ENCODE measurements around the gene TAX1BP1.
A peak's percentile ranks its signal among the peaks of the same experiment; 100 is the strongest.

TAX1BP1 gene

DNA sequence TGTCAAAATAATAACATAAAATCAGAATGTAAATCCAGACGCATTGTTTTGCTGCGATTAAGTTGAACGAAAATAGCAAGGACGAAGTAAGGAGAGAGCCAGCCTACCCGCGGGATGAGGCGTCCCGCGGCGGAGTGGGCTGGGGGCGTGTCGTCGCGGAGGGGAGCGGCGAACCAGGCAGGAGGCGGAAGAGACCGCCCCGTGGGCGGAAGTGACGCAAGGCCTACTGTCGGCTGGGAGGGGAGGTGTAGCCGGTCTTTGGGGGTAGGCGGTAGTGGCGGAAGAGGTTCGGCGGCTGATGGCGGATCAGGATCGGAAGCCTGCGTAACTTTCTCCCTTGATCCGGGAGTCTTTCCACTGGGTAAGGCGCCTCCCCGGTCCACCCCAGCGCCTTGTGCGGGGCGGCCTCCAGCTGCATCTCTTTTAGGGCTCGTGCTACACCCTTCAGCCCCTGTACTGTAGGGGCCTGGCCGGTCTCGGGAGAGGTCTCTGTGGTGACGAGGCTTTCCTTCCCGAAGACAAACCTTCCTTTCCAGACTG, at the start of gene TAX1BP1:
TAX1BP1 (plus strand) TSS at position 254 of the 540 bp plus-strand sequence. CDS start 8,363 bp downstream, outside the sequence.
- peak; percentile 90 to 92 for DNase-seq (ENCODE audit: low read depth in 2 of 2)

- DNase-seq (ENCODE audit: low read depth in 2 of 2): no peak
These were observed 49.3 kb upstream of the TAX1BP1 start for GRCh38 chr7:27690649-27691048.

- DNase-seq (ENCODE audit: low read depth in 2 of 2): no peak
These were observed 46.2 kb upstream of the TAX1BP1 start for GRCh38 chr7:27693794-27694193.

DNA sequence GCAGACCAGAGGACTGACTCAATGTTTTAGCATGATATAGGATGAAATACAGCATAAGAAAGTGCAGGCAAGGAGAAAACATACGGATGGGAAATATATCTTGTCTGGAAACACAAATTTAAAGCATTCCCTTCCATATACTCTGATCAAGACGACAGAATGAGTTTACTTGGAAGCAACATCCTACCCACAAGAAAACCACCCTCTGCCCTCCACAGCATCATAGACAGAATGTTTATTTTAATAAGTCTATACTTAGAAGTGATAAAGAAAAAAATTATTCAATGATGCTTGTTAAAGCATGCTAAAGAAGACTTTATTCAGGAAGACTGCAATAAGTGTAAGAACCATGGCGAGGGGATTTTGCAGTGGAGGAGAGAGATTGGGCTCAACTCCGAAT, 44.9 kb upstream of the TAX1BP1 start:
- no peak for DNase-seq (ENCODE audit: low read depth in 2 of 2)

DNA sequence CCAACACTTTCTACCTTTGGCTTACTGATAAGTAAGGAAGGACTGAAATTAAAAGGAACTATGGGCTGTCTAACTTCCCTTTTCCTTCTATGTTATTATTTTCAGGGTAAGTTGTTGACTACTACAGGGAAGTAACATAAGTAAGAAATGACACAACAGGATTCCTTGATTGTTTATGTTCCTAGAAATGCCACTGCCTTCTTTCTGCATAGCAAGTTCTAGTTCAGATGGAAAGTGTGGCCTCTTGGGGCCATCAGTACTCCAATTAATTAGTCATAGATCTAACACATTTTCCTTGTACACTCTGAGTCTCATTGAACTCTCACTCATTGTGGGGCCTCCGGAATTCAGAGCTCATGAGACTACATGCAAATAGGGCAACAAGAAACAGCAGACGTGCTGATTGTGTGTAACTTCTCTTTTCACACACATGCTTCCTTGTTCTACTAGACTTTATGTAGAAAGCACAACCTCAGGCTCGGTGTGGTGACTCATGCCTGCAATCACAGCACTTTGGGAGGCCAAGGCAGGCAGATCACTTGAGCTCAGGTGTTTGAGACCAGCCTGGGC, 42.0 kb upstream of the TAX1BP1 start:
- DNase-seq (ENCODE audit: low read depth in 2 of 2): no peak

- no peak for DNase-seq (ENCODE audit: low read depth in 2 of 2)
These were observed 40.2 kb upstream of the TAX1BP1 start for GRCh38 chr7:27699751-27700150.

GRCh38 chr7:27700501-27700900, 39.5 kb upstream of the TAX1BP1 start:
- no peak for DNase-seq (ENCODE audit: low read depth in 2 of 2)

DNA sequence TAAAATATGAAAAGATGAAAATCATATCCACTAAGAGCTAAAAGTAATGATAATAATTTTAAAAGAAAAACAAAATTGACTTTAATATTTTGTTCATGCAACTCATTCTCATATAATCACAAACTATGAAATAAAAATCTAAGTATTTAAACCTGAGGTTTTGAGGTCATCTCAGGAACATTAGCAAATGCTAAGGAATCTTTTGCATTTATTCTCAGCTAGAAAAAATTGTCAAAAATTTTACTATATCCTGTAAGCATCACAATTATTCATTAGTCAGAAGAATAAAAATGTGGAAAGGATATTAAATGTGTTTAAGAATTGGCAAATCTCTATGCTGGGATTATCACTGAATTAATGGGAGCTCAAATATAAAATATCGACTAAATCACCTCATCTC, 36.8 kb upstream of the TAX1BP1 start:
- no peak for DNase-seq (ENCODE audit: low read depth in 2 of 2)

DNA sequence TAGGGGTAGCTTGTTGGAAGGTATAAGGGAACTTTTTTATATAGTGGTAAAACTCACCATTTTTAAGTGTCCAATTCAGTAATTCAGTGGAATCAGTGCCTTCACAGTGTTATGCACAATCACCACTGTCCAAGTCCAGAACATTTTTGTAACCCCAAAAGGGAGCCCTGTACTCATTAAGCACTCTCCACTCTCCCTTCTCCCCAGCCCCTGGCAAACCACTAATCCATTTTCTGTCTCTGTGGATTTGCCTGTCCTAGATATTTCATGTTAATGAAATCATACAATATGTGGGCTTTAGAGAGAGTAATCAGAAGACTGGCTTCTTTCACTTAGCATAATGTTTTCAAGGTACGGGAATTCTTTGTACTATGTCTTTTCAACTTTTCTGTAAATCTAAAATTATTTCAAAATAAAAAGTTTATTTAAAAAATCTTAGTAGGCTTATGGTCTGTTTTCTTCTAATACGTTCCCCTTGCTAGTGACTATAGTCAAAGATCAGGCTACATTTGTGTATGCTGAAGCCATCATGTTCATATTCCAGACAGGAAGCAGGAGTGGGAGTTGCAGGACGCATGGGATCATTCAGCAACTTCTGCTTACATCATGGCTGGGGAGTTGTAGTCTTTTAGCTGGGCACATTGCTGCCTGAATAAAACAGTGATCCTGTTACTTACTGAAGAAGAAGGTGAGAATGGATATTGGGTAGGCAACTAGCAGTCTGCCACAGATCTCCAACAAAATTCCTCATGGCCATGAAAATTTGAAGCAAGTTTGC, 35.4 kb upstream of the TAX1BP1 start:
- no peak for DNase-seq (ENCODE audit: low read depth in 2 of 2)

GRCh38 chr7:27705200-27705594, 34.8 kb upstream of the TAX1BP1 start:
- DNase-seq (ENCODE audit: low read depth in 2 of 2): no peak

DNA sequence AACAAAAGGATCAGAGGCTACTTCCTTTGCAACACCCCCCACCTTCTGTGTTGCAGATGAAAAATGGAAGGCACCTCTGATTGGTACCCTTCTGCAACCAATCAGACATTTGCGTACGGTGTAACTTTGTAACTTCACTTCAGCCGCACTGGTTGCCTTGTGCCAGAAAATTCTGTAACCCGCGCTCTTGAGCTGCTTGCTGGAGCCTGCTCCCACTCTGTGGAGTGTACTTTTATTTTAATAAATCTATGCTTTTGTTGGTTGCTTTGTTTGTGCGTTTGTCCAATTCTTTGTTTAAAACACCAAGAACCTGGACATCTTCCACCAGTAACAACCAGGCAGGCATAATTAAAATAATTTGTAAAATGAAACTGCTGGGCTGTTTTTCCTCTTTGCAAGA, 31.5 kb upstream of the TAX1BP1 start:
- no peak for DNase-seq (ENCODE audit: low read depth in 2 of 2)

DNA sequence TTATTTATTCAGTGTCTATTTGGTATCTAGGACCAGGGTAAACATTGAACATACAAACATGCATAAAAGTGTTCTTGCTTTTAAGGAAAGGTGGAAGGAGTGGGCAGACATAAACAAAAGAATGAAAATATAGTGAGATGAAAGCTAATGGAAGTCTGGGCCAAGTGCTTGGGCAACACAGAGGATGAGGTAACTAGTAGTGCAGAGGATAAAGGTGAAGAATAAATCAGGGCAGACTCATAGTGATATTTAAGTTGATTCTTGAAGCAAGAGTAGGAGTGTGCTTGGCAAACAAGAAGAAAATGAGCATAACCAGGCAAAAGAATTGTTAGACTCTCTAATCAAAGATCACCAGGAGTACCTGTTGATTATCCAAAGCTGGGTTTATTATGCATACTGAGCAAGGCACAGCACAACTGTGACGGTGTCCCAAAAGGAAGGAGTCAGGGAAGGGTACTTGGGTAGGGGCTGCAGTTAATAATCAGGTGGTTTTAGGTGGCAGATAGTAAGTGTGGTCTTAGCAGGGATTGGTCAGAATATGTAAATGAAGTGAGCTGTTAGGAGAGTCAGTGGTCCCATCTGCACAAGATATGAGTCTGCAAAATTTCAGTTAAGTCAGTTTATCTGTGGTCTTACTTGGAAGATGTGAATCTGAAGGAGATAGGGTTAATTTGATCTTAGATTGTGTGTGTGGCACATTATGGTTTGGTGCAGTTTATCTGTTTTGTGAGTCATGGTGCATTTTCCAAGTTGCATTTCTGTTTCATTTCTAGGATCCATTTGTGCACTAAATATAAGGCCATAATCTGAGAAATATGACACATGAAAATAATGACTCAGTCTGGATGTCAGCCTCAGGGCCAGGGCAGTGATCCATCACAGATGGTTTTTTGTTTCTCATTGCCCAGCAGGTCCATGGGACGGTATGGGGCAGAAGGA, 30.6 kb upstream of the TAX1BP1 start:
- no peak for DNase-seq (ENCODE audit: low read depth in 2 of 2)

GRCh38 chr7:27712217-27712616, 27.7 kb upstream of the TAX1BP1 start:
- no peak for DNase-seq (ENCODE audit: low read depth in 2 of 2)

GRCh38 chr7:27714831-27715444, 25.0 kb upstream of the TAX1BP1 start:
- no peak for DNase-seq (ENCODE audit: low read depth in 2 of 2)

DNA sequence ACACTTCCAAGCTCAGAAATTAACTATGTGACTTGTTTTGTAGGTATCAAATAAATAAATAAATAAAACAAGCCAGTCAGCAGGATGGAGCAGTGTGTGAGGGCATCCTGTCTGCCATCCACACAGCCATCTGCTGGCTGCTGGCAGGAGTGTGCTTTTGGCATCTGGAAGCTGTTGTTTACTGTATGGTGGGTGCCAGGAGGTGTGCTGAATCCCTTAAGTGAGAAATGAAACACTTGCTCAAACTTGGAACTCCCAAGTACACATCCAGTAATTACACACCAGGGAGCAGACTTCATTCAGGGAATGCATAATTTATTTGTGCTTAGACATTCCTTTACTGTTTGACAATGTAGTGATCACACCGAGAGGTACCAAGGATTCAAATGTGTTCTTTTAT, 16.9 kb upstream of the TAX1BP1 start:
- no peak for DNase-seq (ENCODE audit: low read depth in 2 of 2)

DNA sequence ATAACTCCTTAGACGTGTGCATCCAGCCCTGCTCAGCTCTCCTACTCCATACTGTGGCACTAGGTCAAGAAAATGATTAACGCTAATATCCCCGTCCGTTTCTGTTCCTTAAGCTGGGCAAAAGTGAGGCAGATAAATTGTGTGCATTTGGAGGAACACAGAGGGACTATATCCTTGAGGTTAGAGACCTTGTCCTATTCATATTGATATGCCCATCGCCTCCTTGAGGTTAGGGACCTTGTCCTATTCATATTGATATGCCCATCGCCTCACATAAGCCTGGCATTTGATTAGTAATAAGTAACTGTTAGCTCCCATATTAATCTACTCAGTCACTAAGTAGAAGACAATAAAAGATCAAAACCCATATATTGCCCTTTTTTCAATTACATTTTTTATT, 12.9 kb upstream of the TAX1BP1 start:
- DNase-seq (ENCODE audit: low read depth in 2 of 2): no peak

DNA sequence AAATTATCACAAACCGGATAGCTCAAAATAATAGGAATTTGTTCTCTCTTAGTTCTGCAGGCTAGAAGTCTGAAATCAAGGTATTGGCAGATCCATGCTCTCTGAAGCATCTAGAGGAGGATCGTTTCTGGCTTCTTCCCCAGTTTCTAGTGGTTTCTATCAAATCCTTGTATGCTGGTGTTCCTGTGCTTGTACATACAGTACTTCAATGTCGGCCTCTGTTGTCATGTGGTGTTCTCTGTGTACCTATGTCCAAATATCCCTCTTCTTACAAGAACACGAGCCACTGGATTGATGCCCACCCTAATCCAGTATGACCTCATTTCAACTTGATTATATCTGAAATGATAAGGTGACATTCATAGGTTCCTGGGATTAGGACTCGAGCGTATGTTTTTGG, 9.8 kb upstream of the TAX1BP1 start:
- DNase-seq (ENCODE audit: low read depth in 2 of 2): no peak

GRCh38 chr7:27734583-27734982, 5.4 kb upstream of the TAX1BP1 start:
- no peak for DNase-seq (ENCODE audit: low read depth in 2 of 2)

- no peak for DNase-seq (ENCODE audit: low read depth in 2 of 2)
These were observed 4.8 kb upstream of the TAX1BP1 start for GRCh38 chr7:27735165-27735564.

- no peak for DNase-seq (ENCODE audit: low read depth in 2 of 2)
These were observed 4.1 kb upstream of the TAX1BP1 start for GRCh38 chr7:27735831-27736230.

GRCh38 chr7:27737178-27737577, 2.8 kb upstream of the TAX1BP1 start:
- DNase-seq (ENCODE audit: low read depth in 2 of 2): no peak

GRCh38 chr7:27737616-27738015, 2.3 kb upstream of the TAX1BP1 start:
- DNase-seq (ENCODE audit: low read depth in 2 of 2): no peak

Measured in stimulated activated CD8-positive, alpha-beta memory T cell treated with anti-CD3 and anti-CD28 coated beads, Interleukin-2, amount 100 ng/mL, for 1 hour (primary cell).